PC-3 (cell line): Measurements from ENCODE around the gene USP21. TPM values are rescaled to one million over a fixed set of nuclear protein-coding genes. Genes with fewer than 3 reads are reported as not detected.

Experiments used
- ATAC-seq: fragments of 200-7000 bp; cut with Tn5 transposase; 2 replicates; pipeline ENCODE4 v1.9.1; 2020; ENCODE audit warnings: mild to moderate bottlenecking, moderate library complexity
- BruUV-seq: library from RNA; stranded (reverse); fragments of 400-500 nt; replicated peaks from 2 replicates; lab custom pipeline; 2021; lab: Mats Ljungman, UMichigan
- CTCF ChIA-PET: fragments of 300-600 bp; sonication (Branson Sonifier 250); formaldehyde crosslinking; loops from one replicate; lab custom pipeline; 2022; ENCODE audit warnings: antibody characterized with exemption; lab: Charles Lee
- POLR2A ChIA-PET: fragments of 300-600 bp; sonication (Branson Sonifier 250); formaldehyde crosslinking; loops from one replicate; lab custom pipeline; 2022; ENCODE audit warnings: antibody characterized with exemption; ENCODE audit not compliant: unreplicated experiment; lab: Charles Lee
- DNase-seq: peaks from one replicate; pipeline ENCODE4 v3.0.0-alpha.2; 2015
- H2AFZ ChIP-seq: fragments of 300-600 bp; sonication (generic); 2 replicates; pipeline ENCODE4 v1.6.0; 2016; ENCODE audit warnings: antibody characterized with exemption, low read length
- H3F3A ChIP-seq: fragments of 300-600 bp; sonication (generic); one replicate; pipeline ENCODE4 v1.6.0; 2017; ENCODE audit warnings: antibody characterized with exemption, low read length, control low read depth, mild to moderate bottlenecking; ENCODE audit not compliant: unreplicated experiment
- H3K27ac ChIP-seq: fragments of 300-600 bp; sonication (generic); 2 replicates; pipeline ENCODE4 v1.5.1; 2016; ENCODE audit warnings: mild to moderate bottlenecking, low read length
- H3K27me3 ChIP-seq: fragments of 300-600 bp; sonication (generic); 2 replicates; pipeline ENCODE4 v1.6.1; 2016; ENCODE audit warnings: low read length, mixed read lengths
- H3K36me3 ChIP-seq: fragments of 300-600 bp; sonication (generic); 2 replicates; pipeline ENCODE4 v1.6.1; 2016; ENCODE audit warnings: low read depth, mixed run types, low read length, mixed read lengths
- H3K4me1 ChIP-seq: fragments of 300-600 bp; sonication (generic); 2 replicates; pipeline ENCODE4 v1.5.1; 2016; ENCODE audit warnings: low read length; ENCODE audit not compliant: insufficient read depth
- H3K4me2 ChIP-seq: fragments of 300-600 bp; sonication (generic); 2 replicates; pipeline ENCODE4 v1.6.0; 2016; ENCODE audit warnings: low read length
- H3K4me3 ChIP-seq: fragments of 300-600 bp; sonication (generic); 2 replicates; pipeline ENCODE4 v1.5.1; 2016; ENCODE audit warnings: mild to moderate bottlenecking, low read length, mixed read lengths
- H3K79me2 ChIP-seq: fragments of 300-600 bp; sonication (generic); 2 replicates; pipeline ENCODE4 v1.6.1; 2017; ENCODE audit warnings: low read length, mixed read lengths
- H3K9ac ChIP-seq: fragments of 300-600 bp; sonication (generic); 2 replicates; pipeline ENCODE4 v1.6.0; 2016; ENCODE audit warnings: mild to moderate bottlenecking, low read length
- H3K9me2 ChIP-seq: fragments of 300-600 bp; sonication (generic); replicated peaks from 2 replicates; pipeline ENCODE4 v1.6.1; 2016; ENCODE audit warnings: mixed run types, low read length, mixed read lengths
- H3K9me3 ChIP-seq: fragments of 300-600 bp; sonication (generic); 2 replicates; pipeline ENCODE4 v1.6.1; 2016; ENCODE audit warnings: low read length, mixed read lengths
- H4K20me1 ChIP-seq: fragments of 300-600 bp; sonication (generic); 2 replicates; pipeline ENCODE4 v1.6.1; 2016; ENCODE audit warnings: low read length, mixed read lengths
- CTCF ChIP-seq: fragments of 300-600 bp; sonication (generic); conservative IDR thresholded peaks from 2 replicates; pipeline ENCODE4 v1.5.1; 2017; ENCODE audit warnings: antibody characterized with exemption, low read depth, mild to moderate bottlenecking, low read length
- EZH2 ChIP-seq: fragments of 300-600 bp; sonication (generic); IDR thresholded peaks from one replicate; pipeline ENCODE4 v1.6.1; 2017; ENCODE audit warnings: antibody characterized with exemption, mild to moderate bottlenecking, low read length; ENCODE audit not compliant: unreplicated experiment
- EZH2phosphoT487 ChIP-seq: fragments of 300-600 bp; sonication (generic); IDR thresholded peaks from 2 replicates; pipeline ENCODE4 v1.6.1; 2018; ENCODE audit warnings: mild to moderate bottlenecking, antibody characterized with exemption, low read length, borderline replicate concordance
- intact Hi-C: fragments of 100-400 bp; cut with micrococcal nuclease; formaldehyde crosslinking; loops from 2 replicates; pipeline ENCODE4 v1.9.0; 2023
- total RNA-seq: library from RNA; depleted of rRNA; stranded (reverse); fragments of >200 nt; gene quantifications from 2 replicates; pipeline ENCODE4 v1.2.3, GENCODE V29; 2014

The USP21 gene
- total RNA-seq, 1 experiment from 2014 or later: 20.6 TPM

GRCh38 chr1:161190962-161191521, 31.7 kb downstream of the USP21 start:
- Histone ChIP-seq H3K36me3 (no peaks in the 10 kb centered on the region), H3K4me3 (no peak overlapping the region), H3K79me2 (no peaks in the 10 kb centered on the region), H4K20me1 (no peaks in the 10 kb centered on the region), H3F3A (no peaks in the 10 kb centered on the region), H3K4me1 (no peaks in the 10 kb centered on the region), H3K9me3 (no peaks in the 10 kb centered on the region), H3K4me2 (no peak overlapping the region), H3K27ac (no peak overlapping the region), H2AFZ (no peak overlapping the region), H3K9me2 (no peaks in the 10 kb centered on the region), H3K9ac (no peak overlapping the region), H3K27me3 (no peaks in the 10 kb centered on the region)
- ChIA-PET POLR2A (interaction anchor here (0.6 kb wide), 1 partner anchor 14 kb away, joined by 3 read pairs; no protein-coding TSS in a partner anchor), CTCF (interaction anchor here (0.6 to 1.2 kb wide), 2 partner anchors 9 to 53 kb away, joined by 3 to 16 read pairs; no protein-coding TSS in a partner anchor)
- TF ChIP-seq CTCF (no peak), EZH2 (no peak), EZH2phosphoT487 (no peak)
- intact Hi-C loops: no loop called here
- ATAC-seq: no peak
- BruUV-seq: no TSS peak
- DNase-seq: no peak

GRCh38 chr1:161191971-161192370, 32.7 kb downstream of the USP21 start:
- intact Hi-C loops: loop anchor here (1.0 kb wide), 2 partner anchors 33 to 182 kb away; no protein-coding TSS in a partner anchor
- no peak overlapping the region for H3K4me3 ChIP-seq
- H3F3A ChIP-seq: no peaks in the 10 kb centered on the region
- no peaks in the 10 kb centered on the region for H3K9me3 ChIP-seq
- H3K9me2 ChIP-seq: no peaks in the 10 kb centered on the region
- H3K36me3 ChIP-seq: no peaks in the 10 kb centered on the region
- H2AFZ ChIP-seq: peak overlapping the region; percentile 59
- no peak overlapping the region for H3K27ac ChIP-seq
- H3K27me3 ChIP-seq: no peaks in the 10 kb centered on the region
- ChIA-PET POLR2A (no interaction called here), CTCF (interaction anchor here (1.2 kb wide), 1 partner anchor 10 kb away, joined by 3 read pairs; no protein-coding TSS in a partner anchor)
- BruUV-seq: no TSS peak
- H3K4me1 ChIP-seq: no peaks in the 10 kb centered on the region
- DNase-seq (no peak), ATAC-seq (no peak)
- H3K9ac ChIP-seq: no peak overlapping the region
- no peak for TF ChIP-seq EZH2
- TF ChIP-seq EZH2phosphoT487: no peak
- no peak for TF ChIP-seq CTCF
- H4K20me1 ChIP-seq: no peaks in the 10 kb centered on the region
- H3K4me2 ChIP-seq: 0 out of 2 replicates have a peak overlapping the region, but pooled peaks have one; percentile 1
- H3K79me2 ChIP-seq: no peaks in the 10 kb centered on the region
